OCI-LY1 (cell line): Measurements from ENCODE around the gene BICRAL.

Source experiments
- H2AFZ ChIP-seq: fragments of 200-600 bp; sonication (generic), shearing (Covaris generic); 2 replicates; pipeline ENCODE4 v1.6.0; 2014; ENCODE audit warnings: antibody characterized with exemption, mild to moderate bottlenecking, low read length
- H3F3A ChIP-seq: fragments of 200-600 bp; sonication (generic), shearing (Covaris generic); 2 replicates; pipeline ENCODE4 v1.6.0; 2014; ENCODE audit warnings: mild to moderate bottlenecking, antibody characterized with exemption, low read length, moderate library complexity; ENCODE audit not compliant: insufficient read depth
- H3K27ac ChIP-seq: fragments of 200-600 bp; sonication (generic); 2 replicates; pipeline ENCODE4 v1.5.1; 2014; ENCODE audit warnings: low read length, mixed run types, mild to moderate bottlenecking, low read depth; ENCODE audit not compliant: poor library complexity, severe bottlenecking
- H3K27me3 ChIP-seq: fragments of 200-600 bp; sonication (generic); 2 replicates; pipeline ENCODE4 v1.6.0; 2014; ENCODE audit warnings: antibody characterized with exemption, mild to moderate bottlenecking, low read length, moderate library complexity; ENCODE audit not compliant: insufficient read depth
- H3K36me3 ChIP-seq: fragments of 200-600 bp; sonication (generic); 2 replicates; pipeline ENCODE4 v1.6.1; 2014; ENCODE audit warnings: mild to moderate bottlenecking, antibody characterized with exemption, low read length, moderate library complexity, mixed read lengths; ENCODE audit not compliant: insufficient read depth
- H3K4me1 ChIP-seq: fragments of 200-600 bp; sonication (generic); 2 replicates; pipeline ENCODE4 v1.5.1; 2014; ENCODE audit warnings: mild to moderate bottlenecking, low read length, moderate library complexity; ENCODE audit not compliant: insufficient read depth, severe bottlenecking
- H3K4me2 ChIP-seq: fragments of 200-600 bp; sonication (generic), shearing (Covaris generic); 2 replicates; pipeline ENCODE4 v1.6.1; 2014; ENCODE audit warnings: low read length
- H3K4me3 ChIP-seq: fragments of 200-600 bp; sonication (generic); 2 replicates; pipeline ENCODE4 v1.5.1; 2014; ENCODE audit warnings: low read length, low read depth, mild to moderate bottlenecking, mixed read lengths; ENCODE audit not compliant: poor library complexity, severe bottlenecking
- H3K79me2 ChIP-seq: fragments of 200-600 bp; shearing (Covaris generic); 2 replicates; pipeline ENCODE4 v1.6.1; 2016; ENCODE audit warnings: mixed run types, low read length, mixed read lengths; ENCODE audit not compliant: insufficient read depth
- H3K9ac ChIP-seq: fragments of 200-600 bp; sonication (generic), shearing (Covaris generic); 2 replicates; pipeline ENCODE4 v1.6.1; 2014; ENCODE audit warnings: mild to moderate bottlenecking, low read length, mixed read lengths
- H3K9me2 ChIP-seq: fragments of 200-600 bp; sonication (generic), shearing (Covaris generic); 2 replicates; pipeline ENCODE4 v1.6.1; 2014; ENCODE audit warnings: low read depth, mild to moderate bottlenecking, low read length, mixed read lengths
- H3K9me3 ChIP-seq: fragments of 200-600 bp; shearing (Covaris generic); 2 replicates; pipeline ENCODE4 v1.6.1; 2014; ENCODE audit warnings: low read length, mixed read lengths
- H4K20me1 ChIP-seq: fragments of 200-600 bp; sonication (generic), shearing (Covaris generic); 2 replicates; pipeline ENCODE4 v1.6.0; 2016; ENCODE audit warnings: mild to moderate bottlenecking, low read length; ENCODE audit not compliant: insufficient read depth
- CTCF ChIP-seq: fragments of 200-600 bp; sonication (generic), shearing (Covaris generic); IDR thresholded peaks from 2 replicates; pipeline ENCODE4 v1.5.1; 2017; ENCODE audit warnings: mild to moderate bottlenecking, antibody characterized with exemption, low read length, moderate library complexity, mixed read lengths
- EZH2 ChIP-seq: fragments of 200-600 bp; sonication (generic), shearing (Covaris generic); IDR thresholded peaks from 2 replicates; pipeline ENCODE4 v1.8.0; 2017; ENCODE audit warnings: borderline replicate concordance, mixed run types, mild to moderate bottlenecking, antibody characterized with exemption, low read length, moderate library complexity, mixed read lengths

Gene BICRAL

GRCh38 chr6:42756722-42757121, 25.1 kb upstream of the BICRAL start:
- no peaks in the 10 kb centered on the region for H4K20me1 ChIP-seq
- H3K9me3 ChIP-seq = no peaks in the 10 kb centered on the region
- H3K4me1 ChIP-seq = peaks cover 7% of the 10 kb centered on the region
- no peak overlapping the region for H3K4me2 ChIP-seq
- no peak overlapping the region for H2AFZ ChIP-seq
- no peaks in the 10 kb centered on the region for H3K27me3 ChIP-seq
- TF ChIP-seq CTCF (no peak), EZH2 (no peak)
- no peaks in the 10 kb centered on the region for H3F3A ChIP-seq
- H3K4me3 ChIP-seq = no peak overlapping the region
- no peaks in the 10 kb centered on the region for H3K79me2 ChIP-seq
- H3K9me2 ChIP-seq = no peaks in the 10 kb centered on the region
- H3K9ac ChIP-seq = no peak overlapping the region
- peaks cover 4% of the 10 kb centered on the region; the same call in 1 of the 2 replicates for H3K36me3 ChIP-seq
- H3K27ac ChIP-seq = no peak overlapping the region

GRCh38 chr6:42758756-42759430, 23.0 kb upstream of the BICRAL start:
- Histone ChIP-seq H2AFZ (no peak overlapping the region), H3K9me2 (no peaks in the 10 kb centered on the region), H3K9me3 (no peaks in the 10 kb centered on the region), H3K4me1 (peaks cover 7% of the 10 kb centered on the region), H3K4me2 (no peak overlapping the region), H3K9ac (no peak overlapping the region), H3K27ac (no peak overlapping the region), H4K20me1 (no peaks in the 10 kb centered on the region), H3K79me2 (no peaks in the 10 kb centered on the region), H3K27me3 (no peaks in the 10 kb centered on the region), H3F3A (no peaks in the 10 kb centered on the region), H3K4me3 (no peak overlapping the region), H3K36me3 (peaks cover 4% of the 10 kb centered on the region; the same call in 1 of the 2 replicates)
- TF ChIP-seq EZH2 (no peak), CTCF (no peak)

- no peaks in the 10 kb centered on the region for H4K20me1 ChIP-seq
- no peaks in the 10 kb centered on the region for H3F3A ChIP-seq
- TF ChIP-seq EZH2 (no peak), CTCF (no peak)
- H3K4me1 ChIP-seq = peaks cover 7% of the 10 kb centered on the region
- no peaks in the 10 kb centered on the region for H3K9me2 ChIP-seq
- no peaks in the 10 kb centered on the region for H3K79me2 ChIP-seq
- H3K4me3 ChIP-seq = no peak overlapping the region
- H3K9me3 ChIP-seq = no peaks in the 10 kb centered on the region
- H3K36me3 ChIP-seq = peaks cover 4% of the 10 kb centered on the region; the same call in 1 of the 2 replicates
- H3K9ac ChIP-seq = no peak overlapping the region
- H3K27ac ChIP-seq = no peak overlapping the region
- no peak overlapping the region for H3K4me2 ChIP-seq
- no peaks in the 10 kb centered on the region for H3K27me3 ChIP-seq
- H2AFZ ChIP-seq = no peak overlapping the region
Measured at GRCh38 chr6:42761287-42762067, 20.4 kb upstream of the BICRAL start.
